GM12872 (cell line): ENCODE results near the gene TMC5.

Source experiments
- TF ChIP-seq, protein P1 (sequence below): IDR thresholded peaks from 3 replicates; pipeline ENCODE4 v1.5.1; 2011; ENCODE audit warnings: low read depth, mild to moderate bottlenecking, low read length, moderate library complexity; ENCODE audit not compliant: insufficient read depth

TMC5 gene

DNA sequence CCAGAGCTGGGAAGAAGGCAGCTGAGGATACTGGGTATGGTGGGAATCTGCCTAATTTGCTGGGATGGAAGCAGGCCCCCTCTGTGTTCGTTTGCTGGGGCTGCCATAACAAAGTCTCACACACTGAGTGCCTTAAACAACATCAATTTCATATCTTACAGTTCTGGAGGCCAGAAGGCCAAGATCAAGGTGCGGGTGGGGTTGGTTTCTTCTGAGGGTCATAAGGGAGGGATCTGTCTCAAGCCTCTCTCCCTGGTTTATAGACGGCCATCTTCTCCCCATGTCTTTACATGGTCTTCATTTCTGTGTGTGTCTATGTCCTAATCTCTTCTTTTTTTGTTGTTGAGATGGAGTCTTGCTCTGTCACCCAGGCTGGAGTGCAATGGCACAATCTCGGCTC is 68.4 kb downstream of the TMC5 start:
- TF ChIP-seq, protein P1, sequence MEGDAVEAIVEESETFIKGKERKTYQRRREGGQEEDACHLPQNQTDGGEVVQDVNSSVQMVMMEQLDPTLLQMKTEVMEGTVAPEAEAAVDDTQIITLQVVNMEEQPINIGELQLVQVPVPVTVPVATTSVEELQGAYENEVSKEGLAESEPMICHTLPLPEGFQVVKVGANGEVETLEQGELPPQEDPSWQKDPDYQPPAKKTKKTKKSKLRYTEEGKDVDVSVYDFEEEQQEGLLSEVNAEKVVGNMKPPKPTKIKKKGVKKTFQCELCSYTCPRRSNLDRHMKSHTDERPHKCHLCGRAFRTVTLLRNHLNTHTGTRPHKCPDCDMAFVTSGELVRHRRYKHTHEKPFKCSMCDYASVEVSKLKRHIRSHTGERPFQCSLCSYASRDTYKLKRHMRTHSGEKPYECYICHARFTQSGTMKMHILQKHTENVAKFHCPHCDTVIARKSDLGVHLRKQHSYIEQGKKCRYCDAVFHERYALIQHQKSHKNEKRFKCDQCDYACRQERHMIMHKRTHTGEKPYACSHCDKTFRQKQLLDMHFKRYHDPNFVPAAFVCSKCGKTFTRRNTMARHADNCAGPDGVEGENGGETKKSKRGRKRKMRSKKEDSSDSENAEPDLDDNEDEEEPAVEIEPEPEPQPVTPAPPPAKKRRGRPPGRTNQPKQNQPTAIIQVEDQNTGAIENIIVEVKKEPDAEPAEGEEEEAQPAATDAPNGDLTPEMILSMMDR, result no peak

DNA sequence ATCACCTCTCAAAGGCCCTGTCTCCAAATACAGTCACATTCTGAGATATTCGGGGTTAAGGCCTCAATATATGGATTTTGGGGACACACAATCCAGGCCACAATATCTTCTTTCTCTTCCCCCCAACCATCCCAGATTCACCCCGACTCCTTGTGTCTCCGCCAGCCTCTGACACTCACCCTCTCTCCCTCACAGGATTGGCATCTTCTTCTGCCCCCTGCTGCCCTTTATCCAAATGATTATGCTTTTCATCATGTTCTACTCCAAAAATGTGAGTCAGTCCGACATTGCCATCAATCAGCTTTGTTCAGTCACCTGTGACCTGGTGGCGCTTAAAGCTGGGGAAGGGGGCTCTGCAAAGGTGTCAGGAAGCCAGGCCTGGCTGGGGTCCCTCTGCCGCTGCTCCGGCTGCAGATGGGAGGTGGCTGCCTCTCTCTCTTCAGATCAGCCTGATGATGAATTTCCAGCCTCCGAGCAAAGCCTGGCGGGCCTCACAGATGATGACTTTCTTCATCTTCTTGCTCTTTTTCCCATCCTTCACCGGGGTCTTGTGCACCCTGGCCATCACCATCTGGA is 69.2 kb downstream of the TMC5 start:
- TF ChIP-seq, protein P1, result no peak

DNA sequence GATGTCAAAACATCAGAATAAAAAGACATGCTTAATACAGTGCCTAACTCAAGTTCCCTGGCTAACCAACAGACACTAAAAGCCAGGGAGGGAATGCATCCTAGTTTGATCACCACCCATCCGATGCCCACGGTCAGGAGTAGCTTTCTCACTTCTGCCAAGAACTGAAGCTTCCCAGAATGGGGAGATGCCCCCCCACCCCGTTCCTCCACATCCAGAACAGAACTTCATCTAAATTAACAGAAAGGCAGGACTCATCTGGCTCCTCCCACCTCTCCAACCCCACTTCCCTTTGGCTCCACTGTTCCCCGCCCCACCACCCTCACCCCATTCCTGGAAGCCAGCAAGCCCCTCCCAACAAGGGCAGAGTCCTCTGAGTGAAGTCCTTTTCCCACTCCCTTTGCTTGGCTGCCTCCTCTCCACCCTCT is 70.5 kb downstream of the TMC5 start:
- TF ChIP-seq, protein P1, result no peak

DNA sequence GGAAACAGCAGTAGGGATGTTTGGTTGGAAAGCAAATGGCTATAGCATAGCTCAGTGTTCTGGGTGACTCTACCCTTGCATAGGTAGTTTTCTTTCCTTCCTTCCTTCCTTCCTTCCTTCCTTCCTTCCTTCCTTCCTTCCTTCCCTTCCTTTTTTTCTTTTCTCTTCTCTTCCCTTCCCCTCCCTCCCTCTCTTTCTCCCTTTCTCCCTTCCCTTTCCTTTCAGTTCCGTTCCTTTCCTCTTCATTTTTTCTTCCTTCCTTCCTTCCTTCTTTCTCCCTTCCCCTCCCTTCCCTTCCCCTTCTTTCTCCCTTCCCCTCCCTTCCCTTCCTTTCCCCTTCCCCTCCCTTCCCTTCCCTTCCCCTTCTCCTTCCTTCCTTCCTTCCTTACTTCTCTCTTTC is 72.9 kb downstream of the TMC5 start:
- TF ChIP-seq, protein P1, result no peak

DNA sequence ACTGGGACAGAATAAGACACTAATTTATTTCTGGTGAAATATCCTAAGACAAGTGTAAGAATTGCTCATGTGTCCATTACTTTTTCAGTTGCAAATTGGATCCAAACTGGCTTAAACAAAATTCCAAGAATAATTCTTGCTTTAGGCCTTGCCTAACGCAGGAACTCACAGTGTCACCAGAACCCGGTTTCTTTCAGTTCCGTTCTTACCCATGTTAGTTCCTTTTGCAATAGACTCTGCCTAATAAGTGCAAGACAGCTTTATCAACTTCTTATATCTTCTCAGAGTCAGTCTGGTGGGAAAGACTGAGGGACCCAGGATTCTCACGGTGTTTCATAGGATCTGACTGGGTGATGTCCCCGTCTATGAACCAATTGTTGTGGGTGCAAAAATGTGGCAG is 79.5 kb downstream of the TMC5 start:
- TF ChIP-seq, protein P1, result no peak

DNA sequence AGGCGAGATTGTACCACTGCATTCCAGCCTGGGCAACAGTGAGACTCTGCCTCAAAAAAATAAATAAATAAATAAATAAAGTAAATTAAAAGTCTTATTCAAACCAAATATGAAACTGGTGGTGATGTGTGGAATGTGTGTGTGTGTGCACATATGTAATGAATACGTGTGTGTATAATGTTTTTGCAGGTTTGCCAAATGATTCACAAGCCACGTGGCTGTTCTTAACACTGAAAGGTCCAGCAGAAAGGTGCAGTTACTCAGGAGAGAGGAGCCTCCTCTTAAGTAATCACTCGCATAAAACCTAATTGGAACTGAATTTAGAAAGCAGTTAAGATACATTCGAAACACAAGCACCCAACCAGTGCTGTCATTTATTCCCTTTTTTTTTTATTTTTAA is 81.3 kb downstream of the TMC5 start:
- TF ChIP-seq, protein P1, result no peak

DNA sequence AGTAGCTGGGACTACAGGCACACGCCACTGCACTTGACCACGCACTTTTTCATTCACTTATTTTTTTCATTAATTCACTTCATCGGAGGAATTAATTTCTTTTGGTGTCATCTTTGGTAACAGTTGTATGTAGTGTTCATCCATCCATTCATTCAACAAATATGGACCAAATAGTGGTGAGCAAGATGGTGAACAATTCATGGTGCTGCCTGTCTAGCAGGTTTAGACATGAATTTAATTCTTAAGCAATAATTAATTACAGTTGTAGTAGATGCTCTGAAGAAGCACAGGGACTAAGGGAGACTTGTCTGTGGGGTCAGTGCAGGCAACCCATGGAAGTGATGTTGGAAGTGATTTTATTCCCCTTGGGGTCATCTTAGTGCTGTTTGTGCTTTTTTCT is 81.8 kb downstream of the TMC5 start:
- TF ChIP-seq, protein P1, result no peak
